ENCODE data around the gene KIFBP. TPM values are rescaled to one million over a fixed set of nuclear protein-coding genes. Genes with fewer than 3 reads are reported as not detected.
"Not testable (repeated sequence)": the region's sequence is repeated elsewhere in the genome, so short reads cannot be mapped to it uniquely, and the experiment has no call there.

The KIFBP gene, protein sequence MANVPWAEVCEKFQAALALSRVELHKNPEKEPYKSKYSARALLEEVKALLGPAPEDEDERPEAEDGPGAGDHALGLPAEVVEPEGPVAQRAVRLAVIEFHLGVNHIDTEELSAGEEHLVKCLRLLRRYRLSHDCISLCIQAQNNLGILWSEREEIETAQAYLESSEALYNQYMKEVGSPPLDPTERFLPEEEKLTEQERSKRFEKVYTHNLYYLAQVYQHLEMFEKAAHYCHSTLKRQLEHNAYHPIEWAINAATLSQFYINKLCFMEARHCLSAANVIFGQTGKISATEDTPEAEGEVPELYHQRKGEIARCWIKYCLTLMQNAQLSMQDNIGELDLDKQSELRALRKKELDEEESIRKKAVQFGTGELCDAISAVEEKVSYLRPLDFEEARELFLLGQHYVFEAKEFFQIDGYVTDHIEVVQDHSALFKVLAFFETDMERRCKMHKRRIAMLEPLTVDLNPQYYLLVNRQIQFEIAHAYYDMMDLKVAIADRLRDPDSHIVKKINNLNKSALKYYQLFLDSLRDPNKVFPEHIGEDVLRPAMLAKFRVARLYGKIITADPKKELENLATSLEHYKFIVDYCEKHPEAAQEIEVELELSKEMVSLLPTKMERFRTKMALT
- 18.0 and 21.9 TPM in 2 replicates for total RNA-seq (2014; rRNA removed; shearing (Covaris generic))

DNA sequence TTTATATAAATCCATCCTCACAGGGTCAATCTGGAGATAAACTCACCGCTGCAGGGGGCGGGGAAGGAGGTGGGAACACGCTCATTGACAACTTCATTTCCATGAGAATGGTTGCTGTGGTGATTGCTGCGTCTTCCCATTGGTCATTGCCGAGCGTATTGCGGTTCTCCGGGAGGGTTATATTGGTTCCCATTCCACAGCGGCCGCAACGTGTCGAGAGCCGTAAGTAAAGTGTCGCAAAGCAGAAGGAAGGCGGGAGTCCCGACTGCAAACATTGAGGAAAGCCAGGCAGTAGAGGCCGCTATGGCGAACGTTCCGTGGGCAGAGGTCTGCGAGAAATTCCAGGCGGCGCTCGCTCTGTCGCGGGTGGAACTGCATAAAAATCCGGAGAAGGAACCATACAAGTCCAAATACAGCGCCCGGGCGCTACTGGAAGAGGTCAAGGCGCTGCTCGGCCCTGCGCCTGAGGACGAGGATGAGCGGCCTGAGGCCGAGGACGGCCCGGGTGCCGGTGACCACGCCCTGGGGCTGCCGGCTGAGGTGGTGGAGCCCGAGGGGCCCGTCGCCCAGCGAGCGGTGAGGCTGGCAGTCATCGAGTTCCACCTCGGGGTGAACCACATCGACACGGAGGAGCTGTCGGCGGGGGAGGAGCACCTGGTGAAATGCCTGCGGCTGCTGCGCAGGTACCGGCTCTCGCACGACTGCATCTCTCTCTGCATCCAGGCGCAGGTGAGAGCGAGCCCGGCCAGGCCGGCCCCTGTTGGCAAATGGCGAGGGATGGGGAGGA, at the start of gene KIFBP:
Gene KIFBP, plus strand, starts transcription at position 274 of the 787 bp plus-strand sequence. Its CDS starts 30 bp downstream, at position 304.
- Histone ChIP-seq H3K4me3 (peak within 1 kb of the TSS; percentile 80), H3K4me1 (no peaks in the 10 kb centered on the region), H3K27me3 (no peaks in the 10 kb centered on the region), H3K27ac (peak within 1 kb of the TSS; percentile 45; the same call in 1 of the 2 replicates), H3K36me3 (peaks cover 8% of the 10 kb centered on the region; the same call in 1 of the 2 replicates), H3K9me3 (replicated peaks) (no peaks in the 10 kb centered on the region)
- peak; percentile 89 to 94 for DNase-seq

DNA sequence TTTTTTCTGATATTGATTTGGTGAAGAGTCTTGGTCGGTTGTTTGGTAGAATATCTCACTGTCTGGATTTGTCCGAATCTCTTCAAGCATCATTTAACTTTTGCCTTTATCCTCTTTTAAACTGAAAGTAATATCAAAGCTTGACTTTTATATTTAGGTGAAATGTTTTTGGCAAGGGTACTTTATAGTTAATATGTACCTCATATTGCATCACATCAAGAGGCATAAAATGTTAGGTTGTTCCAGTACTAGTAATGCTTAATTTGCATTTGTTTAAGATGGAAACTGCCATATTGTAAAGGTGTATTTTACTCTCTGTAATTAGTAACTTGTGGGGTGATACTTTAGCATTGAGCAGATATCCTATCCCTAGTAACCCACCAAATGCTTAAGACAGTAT, 49.7 kb upstream of the KIFBP start:
- Histone ChIP-seq H3K36me3 (peaks cover 32% of the 10 kb centered on the region), H3K4me3 (no peak overlapping the region), H3K4me1 (peaks cover 9% of the 10 kb centered on the region; the same call in 1 of the 2 replicates), H3K27me3 (no peaks in the 10 kb centered on the region), H3K9me3 (replicated peaks) (no peaks in the 10 kb centered on the region), H3K27ac (no peak overlapping the region)
- DNase-seq: no peak

DNA sequence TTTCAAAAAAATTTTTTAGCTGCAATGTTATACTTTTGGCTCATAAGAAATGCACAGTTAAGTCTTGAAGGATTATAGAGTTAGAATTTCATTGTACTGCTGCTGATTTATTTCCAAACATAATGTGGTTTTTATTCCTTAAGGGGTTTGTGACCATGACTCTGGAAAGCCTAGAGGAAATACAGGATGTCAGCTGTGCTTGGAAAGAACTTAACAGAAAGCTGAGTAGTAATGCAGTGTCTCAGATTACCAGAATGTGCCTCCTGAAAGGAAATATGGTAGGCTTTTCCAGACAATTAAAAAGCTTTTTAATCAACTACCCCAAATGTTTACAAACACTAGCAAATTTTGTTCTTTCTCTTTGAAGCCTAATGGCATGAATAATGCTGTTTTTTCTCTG, 47.7 kb upstream of the KIFBP start:
- H3K9me3 ChIP-seq (replicated peaks); DNase-seq; H3K27ac ChIP-seq; H3K4me3 ChIP-seq; H3K4me1 ChIP-seq; H3K27me3 ChIP-seq: not testable (repeated sequence)
- peaks cover 27% of the 10 kb centered on the region for H3K36me3 ChIP-seq

DNA sequence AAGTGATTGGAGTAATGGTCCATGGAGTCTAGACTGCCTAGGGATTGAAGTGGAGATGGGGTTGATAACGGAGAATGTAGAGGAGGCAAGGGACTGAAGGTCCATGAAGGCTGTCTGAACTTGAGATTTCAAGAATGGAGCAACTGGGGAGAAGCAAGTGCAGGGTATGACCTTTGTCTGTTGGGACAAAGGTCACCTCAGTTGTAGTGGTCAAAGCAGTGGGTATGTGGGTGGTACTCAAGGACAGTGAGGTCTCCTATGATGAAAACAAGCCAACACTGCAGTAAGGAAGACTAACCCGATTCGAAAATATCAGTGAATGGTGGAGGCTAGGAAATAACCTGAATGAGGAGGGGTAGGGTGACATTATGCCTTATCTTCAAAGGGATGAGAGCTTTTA, 38.0 kb upstream of the KIFBP start:
- Histone ChIP-seq H3K9me3 (replicated peaks) (no peaks in the 10 kb centered on the region), H3K27ac (no peak overlapping the region), H3K36me3 (peaks cover 11% of the 10 kb centered on the region; the same call in 1 of the 2 replicates), H3K4me1 (no peaks in the 10 kb centered on the region), H3K4me3 (no peak overlapping the region), H3K27me3 (no peaks in the 10 kb centered on the region)
- no peak for DNase-seq

DNA sequence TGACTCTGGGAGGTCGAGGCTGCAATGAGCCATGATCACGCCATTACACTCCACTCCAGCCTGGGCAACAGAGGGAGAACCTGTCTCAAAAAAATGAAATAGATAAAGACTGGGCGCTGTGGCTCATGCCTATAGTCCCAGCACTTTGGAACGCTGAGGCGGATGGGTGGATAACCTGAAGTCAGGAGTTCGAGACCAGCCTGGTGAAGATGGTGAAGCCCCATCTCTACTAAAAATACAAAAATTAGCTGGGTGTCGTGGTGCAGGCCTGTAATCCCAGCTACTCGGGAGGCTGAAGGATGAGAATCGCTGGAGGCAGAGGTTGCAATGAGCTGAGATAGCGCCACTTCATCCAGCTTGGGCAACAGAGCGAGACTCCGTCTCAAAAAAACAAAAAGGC, 33.7 kb upstream of the KIFBP start:
- no peak overlapping the region for H3K27ac ChIP-seq
- H3K27me3 ChIP-seq: no peaks in the 10 kb centered on the region
- H3K4me1 ChIP-seq: no peaks in the 10 kb centered on the region
- H3K9me3 ChIP-seq (replicated peaks): no peaks in the 10 kb centered on the region
- H3K36me3 ChIP-seq: peaks cover 14% of the 10 kb centered on the region
- no peak for DNase-seq
- H3K4me3 ChIP-seq: peak overlapping the region; percentile 86

DNA sequence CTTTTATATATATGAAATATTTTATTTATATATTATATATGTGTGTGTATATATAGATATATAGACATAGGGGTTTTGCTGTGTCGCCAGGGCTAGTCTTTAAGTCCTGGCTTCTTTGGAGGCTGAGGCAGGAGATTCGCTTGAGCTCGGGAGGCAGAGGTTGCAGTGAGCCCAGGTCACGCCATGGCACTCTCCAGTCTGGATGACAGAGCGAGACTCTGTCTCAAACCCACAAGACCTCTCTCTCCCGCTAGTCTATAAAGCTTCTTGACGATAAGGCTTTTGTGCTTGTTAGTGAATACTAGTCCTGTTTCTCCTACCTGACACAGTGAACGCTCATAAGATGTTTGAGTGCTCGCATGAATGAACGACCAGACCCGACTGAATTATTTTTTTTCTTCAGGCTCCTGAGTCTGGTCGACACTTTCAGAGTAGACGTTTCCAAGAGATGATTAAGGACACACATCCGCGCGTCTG, 33.2 kb upstream of the KIFBP start:
- Histone ChIP-seq H3K4me1 (no peaks in the 10 kb centered on the region), H3K27me3 (no peaks in the 10 kb centered on the region), H3K27ac (peak overlapping the region; percentile 77), H3K4me3 (peak overlapping the region; percentile 86), H3K9me3 (replicated peaks) (no peaks in the 10 kb centered on the region), H3K36me3 (peaks cover 18% of the 10 kb centered on the region)
- peak in 1 of 2 experiments; percentile 19 for DNase-seq

DNA sequence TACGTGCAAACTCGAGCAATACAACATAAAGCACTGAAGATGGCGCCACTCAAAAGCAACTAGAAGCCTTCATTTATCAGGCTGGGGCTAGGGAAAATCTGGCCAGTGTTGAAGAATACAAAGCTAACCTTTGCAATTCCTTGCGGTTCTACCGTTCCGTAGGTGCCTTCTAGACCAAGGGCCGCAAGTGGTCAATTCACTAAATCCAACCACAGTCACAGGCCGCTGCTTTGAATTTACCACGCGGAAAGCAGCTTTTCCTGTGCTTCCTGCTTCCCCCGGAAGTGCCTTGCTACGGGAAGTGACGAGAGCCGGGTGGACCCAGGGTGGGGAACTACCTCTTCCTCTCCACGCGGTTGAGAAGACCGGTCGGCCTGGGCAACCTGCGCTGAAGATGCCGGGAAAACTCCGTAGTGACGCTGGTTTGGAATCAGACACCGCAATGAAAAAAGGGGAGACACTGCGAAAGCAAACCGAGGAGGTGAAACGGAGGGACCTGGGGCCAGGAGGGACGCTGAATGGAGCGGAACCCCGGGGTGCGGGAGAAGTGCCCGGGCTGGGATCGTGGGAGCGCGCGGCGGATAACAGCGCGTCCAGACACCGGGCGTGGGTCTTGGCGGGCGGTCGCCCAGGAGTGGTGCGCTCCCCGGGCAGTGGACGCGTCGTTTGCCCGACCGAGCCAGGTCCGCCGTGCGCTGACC, 32.6 kb upstream of the KIFBP start, which contains the start of gene DDX21:
Gene DDX21, plus strand, starts transcription at position 339 of the 701 bp plus-strand sequence. Its CDS starts 56 bp downstream, at position 395.
- Histone ChIP-seq H3K9me3 (replicated peaks) (no peaks in the 10 kb centered on the region), H3K4me1 (no peaks in the 10 kb centered on the region), H3K27me3 (no peaks in the 10 kb centered on the region), H3K27ac (peak within 1 kb of the TSS; percentile 77), H3K36me3 (peaks cover 23% of the 10 kb centered on the region), H3K4me3 (peak within 1 kb of the TSS; percentile 86)
- peak; percentile 89 to 90 for DNase-seq

DNA sequence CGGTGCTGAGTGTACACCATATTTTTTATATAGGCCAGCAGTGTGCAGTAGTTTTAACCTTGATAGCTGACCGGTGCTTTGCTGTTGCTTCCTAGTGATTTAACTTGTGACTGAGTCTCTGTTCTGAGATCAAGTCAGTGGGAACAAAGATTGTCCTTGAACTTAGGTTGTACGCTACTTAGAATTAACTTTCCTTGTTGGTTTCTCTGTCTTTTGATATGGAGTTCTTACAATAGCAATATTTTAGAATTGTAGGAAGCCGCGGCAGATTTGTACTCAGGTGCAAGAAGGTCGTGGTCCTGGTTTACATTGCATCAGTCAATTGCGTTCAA, 31.4 kb upstream of the KIFBP start:
- Histone ChIP-seq H3K27me3 (no peaks in the 10 kb centered on the region), H3K4me3 (peak overlapping the region; percentile 86), H3K4me1 (no peaks in the 10 kb centered on the region), H3K36me3 (peaks cover 36% of the 10 kb centered on the region), H3K27ac (peak overlapping the region; percentile 77; the same call in 1 of the 2 replicates), H3K9me3 (replicated peaks) (no peaks in the 10 kb centered on the region)
- no peak for DNase-seq

DNA sequence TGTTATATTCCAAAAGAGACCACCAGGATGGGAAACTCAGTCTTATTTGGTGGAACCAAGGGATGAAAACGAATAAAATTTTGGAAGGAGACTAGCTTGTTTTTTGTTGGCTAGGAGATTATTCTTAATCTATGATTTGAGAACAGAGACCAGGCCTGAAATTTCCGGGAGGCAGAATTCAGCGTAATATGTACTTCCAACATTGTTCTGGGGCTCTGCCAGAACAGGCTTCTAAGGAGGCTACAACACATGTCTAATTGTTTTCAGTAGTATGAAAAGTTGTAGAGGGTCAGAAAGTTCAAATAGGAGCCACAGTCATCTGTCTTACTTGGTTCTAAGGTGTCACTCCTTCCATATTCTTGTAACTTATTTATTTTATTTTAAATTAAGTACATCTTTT, 30.9 kb upstream of the KIFBP start:
- no peaks in the 10 kb centered on the region for H3K4me1 ChIP-seq
- no peak for DNase-seq
- no peaks in the 10 kb centered on the region for H3K9me3 ChIP-seq (replicated peaks)
- no peak overlapping the region for H3K27ac ChIP-seq
- H3K4me3 ChIP-seq: peak overlapping the region; percentile 86
- peaks cover 40% of the 10 kb centered on the region for H3K36me3 ChIP-seq
- H3K27me3 ChIP-seq: no peaks in the 10 kb centered on the region

DNA sequence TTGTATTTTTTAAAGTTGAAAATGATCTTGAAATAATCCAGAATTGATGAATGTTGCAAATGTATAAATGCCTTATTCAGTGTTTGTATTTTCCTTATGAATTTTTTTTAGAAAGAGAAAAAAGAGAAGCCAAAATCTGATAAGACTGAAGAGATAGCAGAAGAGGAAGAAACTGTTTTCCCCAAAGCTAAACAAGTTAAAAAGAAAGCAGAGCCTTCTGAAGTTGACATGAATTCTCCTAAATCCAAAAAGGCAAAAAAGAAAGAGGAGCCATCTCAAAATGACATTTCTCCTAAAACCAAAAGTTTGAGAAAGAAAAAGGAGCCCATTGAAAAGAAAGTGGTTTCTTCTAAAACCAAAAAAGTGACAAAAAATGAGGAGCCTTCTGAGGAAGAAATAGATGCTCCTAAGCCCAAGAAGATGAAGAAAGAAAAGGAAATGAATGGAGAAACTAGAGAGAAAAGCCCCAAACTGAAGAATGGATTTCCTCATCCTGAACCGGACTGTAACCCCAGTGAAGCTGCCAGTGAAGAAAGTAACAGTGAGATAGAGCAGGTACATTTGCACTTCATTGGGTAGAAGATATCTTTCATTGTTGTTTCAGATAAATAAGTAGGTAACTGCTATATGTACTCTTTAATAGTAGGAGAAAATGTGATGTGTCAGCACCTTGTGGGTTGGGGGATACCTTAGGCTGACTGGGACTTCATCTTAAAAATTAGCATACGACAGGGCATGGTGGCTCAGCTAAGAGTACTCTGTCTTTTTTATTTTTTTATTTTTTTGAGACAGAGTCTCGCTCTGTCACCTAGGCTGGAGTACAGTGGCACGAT, 28.7 kb upstream of the KIFBP start:
- Histone ChIP-seq H3K27ac (no peak overlapping the region), H3K4me3 (no peak overlapping the region), H3K4me1 (no peaks in the 10 kb centered on the region), H3K36me3 (peaks cover 57% of the 10 kb centered on the region), H3K27me3 (no peaks in the 10 kb centered on the region), H3K9me3 (replicated peaks) (no peaks in the 10 kb centered on the region)
- no peak for DNase-seq

DNA sequence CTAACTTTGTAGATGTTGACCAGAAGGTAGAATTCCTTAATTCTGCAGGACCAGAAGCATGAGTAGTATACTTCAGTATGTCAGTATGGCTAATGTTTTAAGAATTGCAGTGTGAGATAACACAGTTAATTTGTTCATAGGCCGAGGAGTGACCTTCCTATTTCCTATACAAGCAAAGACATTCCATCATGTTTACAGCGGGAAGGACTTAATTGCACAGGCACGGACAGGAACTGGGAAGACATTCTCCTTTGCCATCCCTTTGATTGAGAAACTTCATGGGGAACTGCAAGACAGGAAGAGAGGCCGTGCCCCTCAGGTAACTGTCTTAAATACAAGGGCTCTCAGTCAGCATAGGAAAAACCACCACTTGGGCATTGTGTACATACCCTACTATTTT, 25.5 kb upstream of the KIFBP start:
- Histone ChIP-seq H3K9me3 (replicated peaks) (no peaks in the 10 kb centered on the region), H3K4me1 (no peaks in the 10 kb centered on the region), H3K27ac (no peak overlapping the region), H3K27me3 (no peaks in the 10 kb centered on the region), H3K4me3 (no peak overlapping the region), H3K36me3 (peaks cover 79% of the 10 kb centered on the region)
- DNase-seq: no peak

DNA sequence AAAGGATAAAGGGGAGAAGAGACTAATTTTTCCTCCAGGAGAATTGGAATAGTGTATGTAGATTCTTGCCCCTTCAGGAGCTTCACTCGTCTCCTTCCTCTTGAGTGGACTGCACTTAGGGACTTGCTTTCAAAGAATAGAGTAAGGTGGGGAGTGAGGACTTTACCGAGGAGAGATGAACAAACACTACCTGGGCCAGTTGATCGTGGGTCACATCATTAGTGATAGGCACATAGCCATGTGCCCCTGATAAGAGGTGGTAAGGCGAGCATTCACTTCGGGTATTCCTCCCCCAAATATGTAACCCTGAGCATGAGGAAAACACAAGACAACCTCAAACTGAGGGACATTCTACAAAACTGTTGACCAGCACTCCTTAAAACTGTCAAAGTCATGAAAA, 14.6 kb upstream of the KIFBP start:
- Histone ChIP-seq H3K27ac (no peak overlapping the region), H3K9me3 (replicated peaks) (no peaks in the 10 kb centered on the region), H3K27me3 (no peaks in the 10 kb centered on the region), H3K4me1 (no peaks in the 10 kb centered on the region), H3K36me3 (peaks cover 77% of the 10 kb centered on the region), H3K4me3 (no peak overlapping the region)
- DNase-seq: no peak

DNA sequence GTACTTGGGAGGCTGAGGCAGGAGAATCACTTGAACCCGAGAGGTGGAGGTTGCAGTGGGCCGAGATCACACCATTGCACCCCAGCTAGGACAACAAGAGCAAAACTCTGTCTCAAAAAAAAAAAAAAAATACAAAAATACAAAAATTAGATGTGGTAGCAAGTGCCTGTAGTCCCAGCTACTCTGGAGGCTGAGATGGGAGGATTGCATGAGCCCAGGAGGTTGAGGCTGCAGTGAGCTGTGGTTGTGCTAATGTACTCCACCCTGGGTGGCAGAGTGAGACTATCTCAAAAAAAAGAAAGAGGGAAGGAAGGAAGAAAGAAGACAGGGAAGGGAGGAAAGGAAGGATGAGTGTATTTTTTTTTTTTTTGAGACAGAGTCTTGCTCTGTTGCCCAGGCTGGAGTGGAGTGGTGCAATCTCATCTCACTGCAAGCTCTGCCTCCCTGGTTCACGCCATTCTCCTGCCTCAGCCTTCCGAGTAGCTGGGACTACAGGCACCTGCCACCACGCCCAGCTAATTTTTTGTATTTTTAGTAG, 12.6 kb upstream of the KIFBP start:
- H3K27ac ChIP-seq: not testable (repeated sequence)

More for the DNA sequence above, 12.6 kb upstream of the KIFBP start:
- DNase-seq; H3K4me3 ChIP-seq; H3K9me3 ChIP-seq (replicated peaks); H3K4me1 ChIP-seq; H3K27me3 ChIP-seq: not testable (repeated sequence)
- H3K36me3 ChIP-seq: peaks cover 70% of the 10 kb centered on the region
